ENCODE measurements around the gene GSTM3. TPM values are rescaled to one million over a fixed set of nuclear protein-coding genes. Genes with fewer than 3 reads are reported as not detected.
"Not testable (repeated sequence)": the region's sequence is repeated elsewhere in the genome, so short reads cannot be mapped to it uniquely, and the experiment has no call there.

Gene GSTM3
- total and polyA plus RNA-seq, 4 donors: 102 to 154 (median 127) TPM

DNA sequence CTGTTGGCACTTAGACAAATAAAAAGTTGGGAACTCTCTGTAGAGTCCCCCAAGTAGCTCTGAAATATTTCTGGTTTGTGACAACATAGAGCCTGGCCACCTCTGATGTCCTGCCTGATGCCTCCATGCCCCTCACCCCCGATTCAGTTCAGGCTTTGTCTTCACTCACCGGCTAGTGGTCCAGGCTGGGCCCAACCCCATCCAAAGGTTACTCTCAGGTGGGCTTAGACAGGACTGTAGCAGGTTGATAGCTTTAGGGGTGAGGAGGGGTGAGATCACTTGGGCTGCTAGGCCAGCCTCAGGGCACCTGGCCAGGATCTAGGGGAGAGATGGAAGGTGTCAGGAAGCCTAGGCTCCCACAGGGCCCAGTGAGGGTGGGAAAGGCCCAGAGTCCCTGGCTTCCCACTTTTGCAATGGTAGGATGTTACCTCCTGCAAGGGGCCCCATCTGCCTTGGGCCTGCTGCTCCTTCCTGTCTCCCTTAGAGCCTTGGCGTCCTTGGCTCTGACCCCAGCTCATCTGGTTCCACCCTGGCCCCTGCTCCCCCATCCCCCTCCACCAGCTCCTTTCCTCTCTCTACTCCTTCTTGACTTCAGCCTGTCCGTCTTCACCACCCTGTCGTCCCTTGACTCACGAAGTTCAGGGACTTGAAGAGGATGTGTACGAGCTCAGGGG, 16.1 kb upstream of the GSTM3 start:
- no peaks in the 10 kb centered on the region for H3K27me3 ChIP-seq (ENCODE audit: control insufficient read depth, insufficient read depth, low read length)
- 75% methylated on average over 5 of the region's 7 CpGs for WGBS (ENCODE audit: insufficient coverage)
- no peaks in the 10 kb centered on the region for H3K36me3 ChIP-seq (ENCODE audit: control insufficient read depth, insufficient read depth, low read length)
- H3K4me3 ChIP-seq (ENCODE audit: low read depth, low read length): no peak overlapping the region
- H3K9me3 ChIP-seq (ENCODE audit: control insufficient read depth, insufficient read depth, low read length): no peaks in the 10 kb centered on the region
- no peak overlapping the region for H3K27ac ChIP-seq (ENCODE audit: low read depth, low read length)
- peaks cover 8% of the 10 kb centered on the region for H3K4me1 ChIP-seq (ENCODE audit: control insufficient read depth, insufficient read depth, low read length)
- DNase-seq (ENCODE audit: low read depth in 4 of 6, low spot score in 6 of 6): no peak

DNA sequence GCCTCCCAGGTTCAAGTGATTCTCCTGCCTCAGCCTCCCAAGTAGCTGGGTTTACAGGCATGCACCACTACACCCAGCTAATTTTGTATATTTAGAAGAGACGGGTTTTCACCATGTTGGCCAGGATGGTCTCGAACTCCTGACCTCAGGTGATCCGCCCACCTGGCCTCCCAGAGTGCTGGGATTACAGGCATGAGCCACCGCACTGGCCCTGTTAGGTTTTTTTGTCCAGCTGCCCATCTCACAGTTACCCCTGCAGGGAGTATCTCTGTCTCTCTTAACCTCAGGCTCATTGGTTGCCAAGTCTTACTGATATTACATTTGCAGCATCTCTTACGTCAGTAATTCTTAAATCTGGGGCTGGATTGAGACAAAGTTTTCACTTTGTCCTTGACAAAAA, 15.5 kb upstream of the GSTM3 start:
- not testable (repeated sequence) for H3K27ac ChIP-seq (ENCODE audit: low read depth, low read length); H3K36me3 ChIP-seq (ENCODE audit: control insufficient read depth, insufficient read depth, low read length); H3K4me1 ChIP-seq (ENCODE audit: control insufficient read depth, insufficient read depth, low read length); H3K9me3 ChIP-seq (ENCODE audit: control insufficient read depth, insufficient read depth, low read length); DNase-seq (ENCODE audit: low read depth in 4 of 6, low spot score in 6 of 6); H3K27me3 ChIP-seq (ENCODE audit: control insufficient read depth, insufficient read depth, low read length); H3K4me3 ChIP-seq (ENCODE audit: low read depth, low read length)
- 87% methylated on average over 3 of the region's 5 CpGs for WGBS (ENCODE audit: insufficient coverage)

DNA sequence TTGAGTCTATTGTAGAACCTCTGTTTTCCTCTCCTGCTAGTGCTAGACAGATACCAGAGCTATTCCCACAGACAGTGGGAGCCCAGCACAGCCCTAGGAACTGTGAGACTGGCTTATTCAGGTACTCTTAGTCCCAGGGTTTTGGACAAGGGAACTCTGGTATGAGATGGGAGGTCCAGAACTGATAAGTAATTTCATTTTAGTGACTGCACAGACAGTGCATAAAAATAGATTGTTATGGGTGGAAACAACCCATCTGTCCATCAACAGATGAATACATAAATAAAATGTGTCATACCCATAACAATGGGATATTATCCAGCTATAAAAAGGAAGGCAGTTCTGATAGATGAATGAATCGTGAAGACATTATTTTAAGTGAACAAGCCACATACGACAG, 13.9 kb upstream of the GSTM3 start:
- Histone ChIP-seq H3K36me3 (ENCODE audit: control insufficient read depth, insufficient read depth, low read length) (no peaks in the 10 kb centered on the region), H3K4me3 (ENCODE audit: low read depth, low read length) (no peak overlapping the region), H3K27ac (ENCODE audit: low read depth, low read length) (no peak overlapping the region), H3K27me3 (ENCODE audit: control insufficient read depth, insufficient read depth, low read length) (no peaks in the 10 kb centered on the region), H3K9me3 (ENCODE audit: control insufficient read depth, insufficient read depth, low read length) (no peaks in the 10 kb centered on the region), H3K4me1 (ENCODE audit: control insufficient read depth, insufficient read depth, low read length) (peaks cover 8% of the 10 kb centered on the region)
- DNase-seq (ENCODE audit: low read depth in 4 of 6, low spot score in 6 of 6): no peak
- WGBS (ENCODE audit: insufficient coverage): no CpG with 5 or more reads among the region's 2 CpGs

DNA sequence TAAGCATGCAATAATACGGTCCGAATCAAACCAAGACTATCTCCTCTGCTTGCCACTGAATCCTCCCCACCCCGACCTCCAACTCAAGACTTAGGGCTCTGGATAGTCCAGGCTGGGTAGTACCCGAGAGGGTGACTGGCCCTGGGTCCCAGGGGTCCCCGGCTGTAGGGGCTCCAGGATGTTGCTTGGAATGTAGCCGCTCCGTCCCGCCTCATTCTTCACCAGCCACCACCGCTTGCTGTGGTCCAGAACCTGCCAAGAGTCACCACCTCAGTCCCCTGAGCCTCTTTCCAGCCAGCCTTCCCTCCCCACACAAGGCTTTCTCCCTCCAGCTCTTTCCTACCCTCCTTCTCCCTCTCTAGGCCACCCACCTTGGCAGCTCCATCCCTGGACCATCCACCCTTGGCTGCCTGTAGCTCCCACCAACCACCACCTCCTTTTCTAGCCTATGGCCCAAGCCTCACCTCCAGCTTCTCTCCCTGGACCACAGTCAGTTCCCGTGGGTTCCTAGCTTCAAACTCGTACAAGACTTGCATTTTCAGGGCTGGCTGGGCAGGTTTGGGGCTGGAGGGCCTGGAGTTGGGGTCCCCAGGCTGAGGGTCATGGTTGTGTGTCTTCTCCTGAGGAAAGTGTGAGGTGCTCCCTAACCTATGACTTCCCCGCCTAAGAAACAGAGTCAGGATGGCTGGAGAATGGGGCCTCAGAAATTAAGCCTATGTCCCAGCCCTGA, 10.9 kb upstream of the GSTM3 start:
- no peak overlapping the region for H3K27ac ChIP-seq (ENCODE audit: low read depth, low read length)
- 95% methylated on average over 11 of the region's 12 CpGs for WGBS (ENCODE audit: insufficient coverage)
- no peaks in the 10 kb centered on the region for H3K36me3 ChIP-seq (ENCODE audit: control insufficient read depth, insufficient read depth, low read length)
- H3K9me3 ChIP-seq (ENCODE audit: control insufficient read depth, insufficient read depth, low read length): no peaks in the 10 kb centered on the region
- no peak overlapping the region for H3K4me3 ChIP-seq (ENCODE audit: low read depth, low read length)
- no peak for DNase-seq (ENCODE audit: low read depth in 4 of 6, low spot score in 6 of 6)
- H3K4me1 ChIP-seq (ENCODE audit: control insufficient read depth, insufficient read depth, low read length): peaks cover 8% of the 10 kb centered on the region
- H3K27me3 ChIP-seq (ENCODE audit: control insufficient read depth, insufficient read depth, low read length): no peaks in the 10 kb centered on the region

DNA sequence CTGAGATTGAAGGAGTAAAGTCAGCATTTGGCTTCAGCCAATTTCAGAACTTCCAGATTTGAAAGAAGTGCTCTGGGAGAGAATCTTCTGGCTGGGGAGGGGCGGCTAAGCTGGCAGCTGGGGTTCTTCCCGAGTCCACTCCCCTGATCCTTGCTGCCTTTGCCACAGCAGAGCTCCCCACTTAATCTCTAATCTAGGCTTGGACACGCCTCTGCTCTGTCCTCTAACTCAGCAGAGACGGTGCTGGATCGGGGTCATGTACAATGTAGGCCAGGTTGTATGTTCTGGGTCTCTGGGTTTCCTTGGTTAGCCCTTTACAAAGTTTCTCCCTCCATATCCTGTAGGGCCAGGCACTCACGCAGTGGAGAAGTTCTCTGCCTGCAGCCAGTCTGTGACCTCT, 10.1 kb upstream of the GSTM3 start:
- H3K4me3 ChIP-seq (ENCODE audit: low read depth, low read length): no peak overlapping the region
- H3K9me3 ChIP-seq (ENCODE audit: control insufficient read depth, insufficient read depth, low read length): no peaks in the 10 kb centered on the region
- H3K36me3 ChIP-seq (ENCODE audit: control insufficient read depth, insufficient read depth, low read length): no peaks in the 10 kb centered on the region
- no peak for DNase-seq (ENCODE audit: low read depth in 4 of 6, low spot score in 6 of 6)
- no peak overlapping the region for H3K27ac ChIP-seq (ENCODE audit: low read depth, low read length)
- peaks cover 8% of the 10 kb centered on the region for H3K4me1 ChIP-seq (ENCODE audit: control insufficient read depth, insufficient read depth, low read length)
- WGBS (ENCODE audit: insufficient coverage): 86% methylated on average over 5 of the region's 6 CpGs
- H3K27me3 ChIP-seq (ENCODE audit: control insufficient read depth, insufficient read depth, low read length): no peaks in the 10 kb centered on the region

DNA sequence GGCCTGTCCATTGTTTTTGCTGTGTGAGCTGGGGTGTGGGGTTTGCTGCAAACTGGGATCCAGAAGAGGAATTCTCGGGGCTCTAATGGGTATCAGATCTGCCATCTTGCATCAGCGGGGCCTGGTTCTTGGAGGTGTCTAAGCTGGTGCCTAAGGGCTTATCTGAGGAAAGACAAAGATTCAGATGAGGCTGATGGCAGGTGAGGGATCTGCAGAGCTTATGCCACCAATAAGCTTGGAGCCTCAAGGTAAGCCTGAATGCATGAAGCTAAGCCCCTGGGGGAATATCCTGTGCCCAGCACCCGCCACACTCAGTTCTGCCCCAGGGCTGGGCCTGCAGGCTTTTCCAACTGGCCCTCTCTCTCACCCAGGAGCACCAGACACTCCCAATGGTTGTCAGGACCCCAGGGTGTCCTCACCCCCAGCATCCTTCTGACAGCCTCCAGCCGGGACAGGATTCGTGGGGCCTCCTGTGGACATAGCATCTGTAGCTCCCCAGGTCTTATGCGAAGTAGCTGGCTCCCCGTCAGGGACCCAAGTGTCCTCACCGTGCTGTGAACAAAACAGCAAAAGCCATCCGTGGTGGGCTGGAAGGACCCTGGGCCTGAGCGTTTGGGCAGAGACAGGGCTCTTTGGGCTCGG, 9.5 kb upstream of the GSTM3 start:
- no peak overlapping the region for H3K4me3 ChIP-seq (ENCODE audit: low read depth, low read length)
- H3K27me3 ChIP-seq (ENCODE audit: control insufficient read depth, insufficient read depth, low read length): no peaks in the 10 kb centered on the region
- peaks cover 8% of the 10 kb centered on the region for H3K4me1 ChIP-seq (ENCODE audit: control insufficient read depth, insufficient read depth, low read length)
- no peaks in the 10 kb centered on the region for H3K36me3 ChIP-seq (ENCODE audit: control insufficient read depth, insufficient read depth, low read length)
- no peaks in the 10 kb centered on the region for H3K9me3 ChIP-seq (ENCODE audit: control insufficient read depth, insufficient read depth, low read length)
- H3K27ac ChIP-seq (ENCODE audit: low read depth, low read length): no peak overlapping the region
- WGBS (ENCODE audit: insufficient coverage): 91% methylated on average over 11 of the region's 11 CpGs
- DNase-seq (ENCODE audit: low read depth in 4 of 6, low spot score in 6 of 6): no peak

DNA sequence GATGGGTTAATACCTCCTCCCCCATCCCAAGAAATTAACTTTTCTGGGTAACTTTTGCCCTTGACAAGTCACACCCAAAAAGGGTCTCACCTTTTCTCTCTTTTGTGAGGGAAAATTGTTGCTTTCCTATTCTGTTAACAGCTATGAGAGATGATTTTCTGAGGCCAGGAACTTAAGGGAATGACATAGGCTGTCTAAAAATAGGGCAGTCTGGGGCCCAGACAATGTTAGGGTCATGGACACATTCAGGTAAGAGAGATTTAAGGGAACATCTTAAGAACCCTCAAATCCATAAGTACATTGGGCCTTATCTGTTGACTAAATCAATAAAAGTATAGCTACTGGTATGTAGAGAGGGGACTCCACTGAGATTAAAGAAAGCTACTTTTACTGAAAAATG, 8.4 kb upstream of the GSTM3 start:
- no peak for DNase-seq (ENCODE audit: low read depth in 4 of 6, low spot score in 6 of 6)
- H3K36me3 ChIP-seq (ENCODE audit: control insufficient read depth, insufficient read depth, low read length): no peaks in the 10 kb centered on the region
- H3K27ac ChIP-seq (ENCODE audit: low read depth, low read length): no peak overlapping the region
- H3K9me3 ChIP-seq (ENCODE audit: control insufficient read depth, insufficient read depth, low read length): no peaks in the 10 kb centered on the region
- peaks cover 8% of the 10 kb centered on the region for H3K4me1 ChIP-seq (ENCODE audit: control insufficient read depth, insufficient read depth, low read length)
- no peak overlapping the region for H3K4me3 ChIP-seq (ENCODE audit: low read depth, low read length)
- no peaks in the 10 kb centered on the region for H3K27me3 ChIP-seq (ENCODE audit: control insufficient read depth, insufficient read depth, low read length)

DNA sequence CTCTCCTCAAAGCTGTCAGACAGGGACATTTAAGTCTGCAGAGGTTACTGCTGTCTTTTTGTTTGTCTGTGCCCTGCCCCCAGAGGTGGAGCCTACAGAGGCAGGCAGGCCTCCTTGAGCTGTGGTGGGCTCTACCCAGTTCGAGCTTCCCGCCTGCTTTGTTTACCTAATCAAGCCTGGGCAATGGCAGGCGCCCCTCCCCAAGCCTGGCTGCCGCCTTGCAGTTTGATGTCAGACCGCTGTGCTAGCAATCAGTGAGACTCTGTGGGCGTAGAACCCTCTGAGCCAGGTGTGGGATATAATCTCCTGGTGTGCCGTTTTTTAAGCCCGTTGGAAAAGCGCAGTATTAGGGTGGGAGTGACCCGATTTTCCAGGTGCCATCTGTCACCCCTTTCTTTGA, 7.5 kb upstream of the GSTM3 start:
- not testable (repeated sequence) for H3K27ac ChIP-seq (ENCODE audit: low read depth, low read length); H3K4me1 ChIP-seq (ENCODE audit: control insufficient read depth, insufficient read depth, low read length); H3K27me3 ChIP-seq (ENCODE audit: control insufficient read depth, insufficient read depth, low read length); H3K4me3 ChIP-seq (ENCODE audit: low read depth, low read length); H3K36me3 ChIP-seq (ENCODE audit: control insufficient read depth, insufficient read depth, low read length); H3K9me3 ChIP-seq (ENCODE audit: control insufficient read depth, insufficient read depth, low read length); DNase-seq (ENCODE audit: low read depth in 4 of 6, low spot score in 6 of 6)
- WGBS (ENCODE audit: insufficient coverage): 78% methylated on average over 5 of the region's 10 CpGs

DNA sequence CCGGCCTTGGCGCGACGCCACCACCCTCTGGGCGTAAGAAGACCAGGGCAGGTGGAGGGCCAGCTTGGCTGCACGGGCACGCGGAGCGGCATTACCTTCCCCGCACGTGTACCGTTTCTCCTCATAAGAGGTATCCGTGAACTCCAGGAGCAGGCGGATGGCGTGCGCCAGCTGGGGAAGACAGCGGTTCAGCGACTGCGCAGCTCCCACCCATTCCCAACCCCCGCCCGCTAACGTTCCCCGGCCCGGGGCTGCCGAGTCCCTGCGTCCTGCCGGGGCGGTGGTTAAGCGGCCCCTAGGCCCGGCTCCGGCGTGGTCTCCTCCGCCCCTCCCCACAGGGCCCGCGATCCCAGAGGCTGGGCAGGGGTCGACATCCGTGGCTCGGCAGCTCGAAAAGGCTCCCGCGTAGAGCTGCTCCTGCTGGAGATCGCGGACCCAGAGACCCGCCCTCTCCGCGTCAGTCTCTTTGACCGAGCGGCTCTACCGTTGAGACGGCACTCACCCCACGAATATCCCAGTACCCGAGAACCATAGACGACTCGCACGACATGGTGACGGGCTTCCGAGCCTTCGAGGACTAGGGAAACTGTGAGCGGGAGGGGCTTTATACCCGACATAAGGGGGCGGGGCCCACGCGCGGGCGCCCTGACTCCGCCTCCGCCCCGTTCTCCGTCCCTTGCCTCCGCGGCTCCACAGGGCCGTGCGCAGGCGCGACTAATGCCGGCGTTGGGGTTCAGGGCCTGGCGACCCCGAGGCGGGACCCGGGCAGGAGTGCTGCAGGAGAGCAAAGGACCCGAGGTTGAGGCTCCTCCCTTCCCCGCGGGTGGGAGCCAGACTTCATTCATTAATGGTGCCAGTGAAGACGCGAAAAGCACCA, 862 bp downstream of the GSTM3 start:
- Histone ChIP-seq H3K4me3 (ENCODE audit: low read depth, low read length) (peak overlapping the region; percentile 85), H3K4me1 (ENCODE audit: control insufficient read depth, insufficient read depth, low read length) (peaks cover 14% of the 10 kb centered on the region), H3K9me3 (ENCODE audit: control insufficient read depth, insufficient read depth, low read length) (no peaks in the 10 kb centered on the region), H3K36me3 (ENCODE audit: control insufficient read depth, insufficient read depth, low read length) (peaks cover 17% of the 10 kb centered on the region), H3K27ac (ENCODE audit: low read depth, low read length) (peak overlapping the region; percentile 80), H3K27me3 (ENCODE audit: control insufficient read depth, insufficient read depth, low read length) (no peaks in the 10 kb centered on the region)
- 0% methylated on average over 85 of the region's 86 CpGs for WGBS (ENCODE audit: insufficient coverage)
- peak; percentile 62 to 97 (median 79) for DNase-seq (ENCODE audit: low read depth in 4 of 6, low spot score in 6 of 6)

Measured in spinal cord (tissue), 10 donors.